Measurements from ENCODE around the gene ATG9B. TPM values are rescaled to one million over a fixed set of nuclear protein-coding genes. Genes with fewer than 3 reads are reported as not detected.

Gene ATG9B
- total and polyA plus RNA-seq, 2 donors (not counting 3 experiments of a cell fraction or from before 2014, with no cell fraction given): 0.04 TPM; not detected in 1

- FAIRE-seq: no peak
- TF ChIP-seq FOS (IDR thresholded peaks at IDR 0.05; ENCODE audit: borderline replicate concordance, insufficient read depth, low read length): no peak
- TF ChIP-seq EZH2 (IDR thresholded peaks at IDR 0.05; ENCODE audit: borderline replicate concordance, low read depth, low read length, severe bottlenecking): no peak
- no peak for TF ChIP-seq MYC (IDR thresholded peaks at IDR 0.05; ENCODE audit: low read depth, low read length)
- no peak for TF ChIP-seq MAX (IDR thresholded peaks at IDR 0.05; ENCODE audit: insufficient read depth, insufficient read length)
- TF ChIP-seq GATA2 (IDR thresholded peaks at IDR 0.05; ENCODE audit: insufficient read depth, insufficient read length, low read depth, low read length): no peak
- TF ChIP-seq JUN (IDR thresholded peaks at IDR 0.05; ENCODE audit: borderline replicate concordance, insufficient read depth, insufficient read length, low read depth): no peak
- no peak for TF ChIP-seq POLR2A (IDR thresholded peaks at IDR 0.05; ENCODE audit: low read depth, low read length)
- TF ChIP-seq POLR2AphosphoS5 (IDR thresholded peaks at IDR 0.05; ENCODE audit: insufficient read depth, low read depth, low read length): no peak
- TF ChIP-seq CTCF (IDR thresholded peaks at IDR 0.05; ENCODE audit: extremely low read depth in 1 of 2, insufficient read depth in 1 of 2, low read depth in 1 of 2, low read length in 2 of 2): no peak
- dilution Hi-C loops (cut with MboI; ENCODE audit: extremely low pct_ligation_motif_present, low sequenced_read_pairs) (no loop called here), intact Hi-C loops (cut with micrococcal nuclease) (no loop called here)
- Histone ChIP-seq H3K4me3 (replicated peaks in 1 of 3; ENCODE audit: insufficient read depth in 1 of 3, low read depth in 1 of 3, low read length in 3 of 3) (no peak overlapping the region), H3K4me1 (ENCODE audit: control insufficient read depth, extremely low read depth, insufficient read depth, low read length) (peaks cover 33% of the 10 kb centered on the region), H3K4me2 (ENCODE audit: insufficient read depth, low read length) (no peak overlapping the region), H3K36me3 (ENCODE audit: control insufficient read depth in 2 of 2, extremely low read depth in 1 of 2, insufficient read depth in 2 of 2, low read length in 2 of 2) (peaks cover 0 to 37% of the 10 kb centered on the region in 2 experiments), H4K20me1 (replicated peaks; ENCODE audit: control insufficient read depth, extremely low read depth, insufficient read depth, low read length) (no peaks in the 10 kb centered on the region), H3K9me1 (replicated peaks; ENCODE audit: control insufficient read depth, extremely low read depth, insufficient read depth, low read length) (no peaks in the 10 kb centered on the region), H3K9ac (replicated peaks; ENCODE audit: extremely low read depth, insufficient read depth, low read length) (no peak overlapping the region), H3K27ac (ENCODE audit: insufficient read depth, low read depth, low read length) (no peak overlapping the region), H3K9me3 (replicated peaks; ENCODE audit: control insufficient read depth, insufficient read depth, low read length) (no peaks in the 10 kb centered on the region), H2AFZ (ENCODE audit: low read depth, low read length) (no peak overlapping the region), H3K27me3 (ENCODE audit: control insufficient read depth in 2 of 2, insufficient read depth in 2 of 2, low read length in 2 of 2) (no peaks in the 10 kb centered on the region), H3K79me2 (ENCODE audit: control insufficient read depth, insufficient read depth, low read length) (peaks cover 7% of the 10 kb centered on the region)
- BruUV-seq (replicated peaks): no TSS peak
- ChIA-PET POLR2A (no interaction called here), CTCF (no interaction called here)
- no peak for DNase-seq (ENCODE audit: low read depth, low spot score)
Measured at GRCh38 chr7:150999001-150999400, 25.3 kb downstream of the ATG9B start.
